CD4-positive, alpha-beta T cell treated with Interleukin-15 for 4 hours (primary cell): ENCODE results near the gene PRKAR1B.

Experiments
- DNase-seq: peaks from one replicate; pipeline ENCODE4 v3.0.0-alpha.2; 2020; ENCODE audit warnings: low spot score

Gene PRKAR1B

GRCh38 chr7:691361-692045, 35.6 kb downstream of the PRKAR1B start:
- no peak for DNase-seq

GRCh38 chr7:690478-691360, 36.4 kb downstream of the PRKAR1B start:
- no peak for DNase-seq

GRCh38 chr7:685540-685939, 41.5 kb downstream of the PRKAR1B start:
- DNase-seq: no peak

- DNase-seq: no peak
Observed at GRCh38 chr7:684416-684815, 42.7 kb downstream of the PRKAR1B start.

- no peak for DNase-seq
Observed at GRCh38 chr7:683526-684205, 43.4 kb downstream of the PRKAR1B start.

GRCh38 chr7:682810-683209, 44.3 kb downstream of the PRKAR1B start:
- no peak for DNase-seq

GRCh38 chr7:681551-682307, 45.4 kb downstream of the PRKAR1B start:
- no peak for DNase-seq

- no peak for DNase-seq
Observed at GRCh38 chr7:680411-681127, 46.5 kb downstream of the PRKAR1B start.

GRCh38 chr7:676972-677385, 50.1 kb downstream of the PRKAR1B start:
- DNase-seq: no peak

GRCh38 chr7:676246-676971, 50.7 kb downstream of the PRKAR1B start:
- DNase-seq: no peak

GRCh38 chr7:674454-675410, 52.3 kb downstream of the PRKAR1B start:
- DNase-seq: no peak

GRCh38 chr7:673681-674453, 53.2 kb downstream of the PRKAR1B start:
- DNase-seq: no peak

- no peak for DNase-seq
Observed at GRCh38 chr7:672891-673290, 54.2 kb downstream of the PRKAR1B start.

- DNase-seq: no peak
Observed at GRCh38 chr7:671415-672042, 55.6 kb downstream of the PRKAR1B start.

- no peak for DNase-seq
Observed at GRCh38 chr7:670501-671390, 56.3 kb downstream of the PRKAR1B start.

GRCh38 chr7:668958-669357, 58.1 kb downstream of the PRKAR1B start:
- DNase-seq: no peak
